Measurements from ENCODE around the gene CCDC85B.
A peak's percentile ranks its signal among the peaks of the same experiment; 100 is the strongest.

CCDC85B gene

GRCh38 chr11:65849771-65850216 is 40.7 kb upstream of the CCDC85B start:
- FAIRE-seq: no peak
- no peak for DNase-seq (ENCODE audit: insufficient read length, low spot score)

DNA sequence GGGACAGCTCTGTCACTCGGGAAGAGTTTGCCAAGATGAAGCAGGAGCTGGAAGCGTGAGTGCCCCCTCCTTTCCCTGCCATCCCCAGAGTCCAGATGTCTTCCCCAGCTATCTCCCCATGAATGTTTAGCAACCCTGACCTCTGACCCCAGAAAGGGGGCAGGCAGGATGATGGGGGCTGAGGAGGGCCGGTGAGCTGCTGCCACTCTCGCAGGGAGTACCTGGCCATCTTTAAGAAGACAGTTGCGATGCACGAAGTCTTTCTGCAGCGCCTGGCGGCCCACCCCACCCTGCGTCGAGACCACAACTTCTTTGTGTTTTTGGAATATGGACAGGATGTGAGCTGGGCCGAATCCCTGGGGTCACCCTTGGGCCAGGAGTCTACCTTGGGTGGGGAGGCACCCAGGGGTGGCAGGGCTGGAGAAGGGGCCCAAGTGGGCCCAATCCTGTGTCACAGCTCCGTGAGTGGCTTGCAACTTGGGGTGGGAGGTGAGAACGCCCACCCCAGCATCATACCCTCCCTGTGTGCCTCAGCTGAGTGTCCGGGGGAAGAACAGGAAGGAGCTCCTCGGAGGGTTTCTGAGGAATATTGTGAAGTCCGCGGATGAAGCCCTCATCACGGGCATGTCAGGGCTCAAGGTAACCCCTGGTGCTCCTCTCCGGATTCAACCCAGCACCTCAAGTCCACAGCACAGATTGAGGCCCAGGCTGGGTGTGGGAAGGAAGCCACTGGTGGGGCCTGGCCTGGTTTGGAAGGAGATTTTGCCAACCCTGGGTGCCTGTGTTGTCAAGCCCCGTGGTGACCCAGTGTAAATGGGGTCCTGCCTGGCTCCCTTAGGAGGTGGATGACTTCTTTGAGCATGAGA is 40.0 kb upstream of the CCDC85B start:
- FAIRE-seq (no peak), DNase-seq (ENCODE audit: insufficient read length, low spot score) (no peak)
- TF ChIP-seq, protein P1, sequence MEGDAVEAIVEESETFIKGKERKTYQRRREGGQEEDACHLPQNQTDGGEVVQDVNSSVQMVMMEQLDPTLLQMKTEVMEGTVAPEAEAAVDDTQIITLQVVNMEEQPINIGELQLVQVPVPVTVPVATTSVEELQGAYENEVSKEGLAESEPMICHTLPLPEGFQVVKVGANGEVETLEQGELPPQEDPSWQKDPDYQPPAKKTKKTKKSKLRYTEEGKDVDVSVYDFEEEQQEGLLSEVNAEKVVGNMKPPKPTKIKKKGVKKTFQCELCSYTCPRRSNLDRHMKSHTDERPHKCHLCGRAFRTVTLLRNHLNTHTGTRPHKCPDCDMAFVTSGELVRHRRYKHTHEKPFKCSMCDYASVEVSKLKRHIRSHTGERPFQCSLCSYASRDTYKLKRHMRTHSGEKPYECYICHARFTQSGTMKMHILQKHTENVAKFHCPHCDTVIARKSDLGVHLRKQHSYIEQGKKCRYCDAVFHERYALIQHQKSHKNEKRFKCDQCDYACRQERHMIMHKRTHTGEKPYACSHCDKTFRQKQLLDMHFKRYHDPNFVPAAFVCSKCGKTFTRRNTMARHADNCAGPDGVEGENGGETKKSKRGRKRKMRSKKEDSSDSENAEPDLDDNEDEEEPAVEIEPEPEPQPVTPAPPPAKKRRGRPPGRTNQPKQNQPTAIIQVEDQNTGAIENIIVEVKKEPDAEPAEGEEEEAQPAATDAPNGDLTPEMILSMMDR (IDR thresholded peaks at IDR 0.05; ENCODE audit: insufficient read depth, missing control alignments): no peak

More at GRCh38 chr11:65849771-65850216, 40.7 kb upstream of the CCDC85B start:
- TF ChIP-seq, protein P1 (IDR thresholded peaks at IDR 0.05; ENCODE audit: insufficient read depth, missing control alignments): no peak

DNA sequence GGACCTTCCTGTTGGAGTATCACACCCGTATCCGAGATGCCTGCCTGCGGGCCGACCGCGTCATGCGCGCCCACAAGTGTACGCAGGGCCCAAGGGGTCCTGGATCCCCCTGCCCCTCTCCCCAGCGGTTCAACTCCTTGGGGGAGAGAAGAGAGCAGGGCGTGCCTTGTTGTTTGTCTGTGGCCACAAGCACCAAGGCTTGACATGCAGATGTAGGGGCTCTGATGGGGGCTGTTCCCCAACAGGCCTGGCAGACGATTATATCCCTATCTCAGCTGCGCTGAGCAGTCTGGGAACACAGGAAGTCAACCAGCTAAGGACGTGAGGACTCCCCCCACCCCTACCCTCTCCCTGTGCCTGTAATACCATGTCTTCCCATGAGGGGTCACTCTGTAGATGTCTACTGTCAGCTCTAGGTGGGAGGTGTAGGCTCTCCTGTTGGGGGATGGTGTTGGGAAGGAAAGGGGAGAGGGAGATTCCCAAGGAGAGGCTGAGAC is 39.3 kb upstream of the CCDC85B start:
- TF ChIP-seq, protein P1 (IDR thresholded peaks at IDR 0.05; ENCODE audit: insufficient read depth, missing control alignments): peak; percentile 31
- no peak for DNase-seq (ENCODE audit: insufficient read length, low spot score)
- no peak for FAIRE-seq

DNA sequence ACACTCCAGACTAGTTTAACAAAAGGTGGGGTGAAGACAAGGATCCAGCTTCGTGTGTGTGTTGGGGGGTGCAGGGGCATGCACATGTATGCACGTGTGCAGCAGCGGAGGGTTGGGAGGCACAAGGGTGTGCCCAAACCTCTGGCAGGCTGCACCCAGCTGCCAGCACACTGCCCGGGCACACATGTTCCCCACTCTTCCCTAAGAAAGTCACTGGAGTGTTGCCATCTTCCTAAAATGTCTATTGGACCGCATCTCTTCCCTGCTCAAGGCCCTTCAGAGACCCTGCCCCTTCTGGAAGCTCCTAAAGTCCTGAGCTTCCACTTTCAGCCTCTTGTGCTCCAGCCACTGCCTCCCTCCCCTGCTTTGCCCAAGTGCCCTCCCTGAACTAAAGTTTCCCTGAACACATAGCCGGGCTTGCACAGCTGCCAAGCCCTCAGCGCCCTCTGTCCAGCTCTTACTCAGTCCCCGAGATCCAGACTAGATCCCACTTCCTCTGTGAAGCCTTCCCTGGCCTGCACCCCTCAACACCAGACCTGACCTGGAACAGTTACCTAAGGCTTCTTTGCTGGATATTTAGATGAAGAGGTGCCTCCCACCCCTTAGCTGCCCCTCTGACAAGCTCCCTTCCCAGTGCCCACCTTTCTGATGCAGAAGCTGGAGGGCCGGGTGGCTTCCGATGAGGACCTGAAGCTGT is 38.5 kb upstream of the CCDC85B start:
- FAIRE-seq: no peak
- TF ChIP-seq, protein P1 (IDR thresholded peaks at IDR 0.05; ENCODE audit: insufficient read depth, missing control alignments): no peak

DNA sequence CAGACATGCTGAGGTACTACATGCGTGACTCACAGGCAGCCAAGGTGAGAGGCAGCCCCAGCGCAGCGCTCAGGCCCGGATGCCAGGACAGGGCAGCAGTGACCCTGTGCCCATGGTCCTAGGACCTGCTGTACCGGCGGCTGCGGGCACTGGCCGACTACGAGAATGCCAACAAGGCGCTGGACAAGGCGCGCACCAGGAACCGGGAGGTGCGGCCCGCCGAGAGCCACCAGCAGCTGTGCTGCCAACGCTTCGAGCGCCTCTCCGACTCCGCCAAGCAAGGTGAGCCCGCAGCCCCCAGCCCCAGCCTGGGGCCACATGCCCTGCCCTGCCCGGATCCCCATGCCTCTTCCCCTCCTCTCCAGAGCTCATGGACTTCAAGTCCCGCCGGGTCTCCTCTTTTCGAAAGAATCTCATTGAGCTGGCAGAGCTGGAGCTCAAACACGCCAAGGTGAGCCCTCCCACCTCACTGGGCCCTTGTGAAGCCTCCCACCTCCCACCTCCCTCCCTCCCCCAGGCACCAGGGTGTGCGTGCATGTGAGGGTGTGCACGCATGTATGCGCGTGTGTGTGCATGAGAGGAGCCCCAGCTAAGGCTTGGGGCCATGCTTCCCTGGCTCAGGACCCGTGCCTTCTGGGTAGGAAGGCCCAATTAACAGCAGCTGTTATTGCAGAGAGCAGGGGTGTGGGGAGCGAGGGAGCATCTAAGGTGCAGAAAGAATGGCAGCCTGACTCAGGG is 37.8 kb upstream of the CCDC85B start:
- DNase-seq (ENCODE audit: insufficient read length, low spot score) (no peak), FAIRE-seq (no peak)
- TF ChIP-seq, protein P1 (IDR thresholded peaks at IDR 0.05; ENCODE audit: insufficient read depth, missing control alignments): no peak

More for the DNA sequence above, 38.5 kb upstream of the CCDC85B start:
- no peak for DNase-seq (ENCODE audit: insufficient read length, low spot score)

- no peak for FAIRE-seq
- no peak for DNase-seq (ENCODE audit: insufficient read length, low spot score)
- TF ChIP-seq, protein P1 (IDR thresholded peaks at IDR 0.05; ENCODE audit: insufficient read depth, missing control alignments): no peak
These were observed 37.1 kb upstream of the CCDC85B start for GRCh38 chr11:65853246-65853979.

Data from D721Med (cell line).